OCI-LY3 (cell line): ENCODE results near the gene DIAPH2.

ENCODE experiments used
- CTCF ChIP-seq: fragments of 200-600, 300-600 bp; sonication (generic); IDR thresholded peaks from 2 replicates; pipeline ENCODE4 v1.5.1; 2014; ENCODE audit warnings: antibody characterized with exemption, low read length, low read depth
- EZH2phosphoT487 ChIP-seq: fragments of 200-600 bp; shearing (Covaris generic); IDR thresholded peaks from 2 replicates; pipeline ENCODE4 v1.6.1; 2018; ENCODE audit warnings: antibody characterized with exemption, mixed run types, low read depth

- TF ChIP-seq CTCF (no peak), EZH2phosphoT487 (no peak)
Observed at GRCh38 chrX:96650023-96650422, 34.6 kb upstream of the DIAPH2 start.
